Jurkat, Clone E6-1 (cell line): ENCODE results near the gene DCP1B.

ENCODE experiments used
- DNase-seq: peaks from one replicate; pipeline ENCODE4 v3.0.0-alpha.2; 2011; ENCODE audit warnings: low read depth, low spot score
- H3K4me3 ChIP-seq: 2 replicates; pipeline ENCODE4 v1.5.1; 2011; ENCODE audit warnings: mild to moderate bottlenecking, low read length, control low read depth, moderate library complexity

DCP1B gene

DNA sequence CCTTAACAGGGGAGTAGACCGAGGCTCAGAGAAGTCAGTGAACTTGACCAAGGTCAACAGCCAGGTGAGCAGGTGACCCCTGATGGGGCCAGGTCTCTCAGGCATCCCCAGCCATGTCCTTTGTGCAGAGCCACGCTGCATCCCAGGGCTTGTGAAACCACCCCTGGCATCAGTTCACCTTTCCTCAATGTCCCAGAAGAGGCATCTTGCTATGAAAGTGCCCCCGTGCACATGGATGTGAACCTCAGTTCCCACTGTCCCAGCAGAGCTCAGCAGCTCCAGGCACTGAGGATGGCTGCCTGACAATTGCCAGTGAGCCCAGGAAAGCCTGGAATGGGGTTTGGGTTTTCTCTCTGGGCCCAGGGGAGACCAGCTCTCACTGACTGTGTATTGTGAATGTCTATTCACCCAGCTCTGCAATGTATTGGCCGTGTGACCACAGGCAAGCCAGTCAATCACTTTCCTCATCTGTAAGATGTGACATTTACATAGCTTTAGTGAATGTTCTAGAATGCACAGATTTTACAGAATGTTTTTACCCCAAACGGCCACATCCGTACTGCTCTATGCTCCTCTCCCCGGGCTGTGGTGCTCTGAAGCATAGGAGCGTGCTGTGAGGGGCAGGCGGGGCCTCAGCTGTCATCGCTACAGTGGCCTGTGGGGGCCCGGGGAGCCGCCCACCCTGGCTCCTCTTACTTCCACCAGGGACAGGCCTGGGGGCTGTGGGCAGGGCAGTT lies 90.7 kb downstream of the DCP1B start:
- H3K4me3 ChIP-seq, result no peak overlapping the region
- DNase-seq, result no peak

DNA sequence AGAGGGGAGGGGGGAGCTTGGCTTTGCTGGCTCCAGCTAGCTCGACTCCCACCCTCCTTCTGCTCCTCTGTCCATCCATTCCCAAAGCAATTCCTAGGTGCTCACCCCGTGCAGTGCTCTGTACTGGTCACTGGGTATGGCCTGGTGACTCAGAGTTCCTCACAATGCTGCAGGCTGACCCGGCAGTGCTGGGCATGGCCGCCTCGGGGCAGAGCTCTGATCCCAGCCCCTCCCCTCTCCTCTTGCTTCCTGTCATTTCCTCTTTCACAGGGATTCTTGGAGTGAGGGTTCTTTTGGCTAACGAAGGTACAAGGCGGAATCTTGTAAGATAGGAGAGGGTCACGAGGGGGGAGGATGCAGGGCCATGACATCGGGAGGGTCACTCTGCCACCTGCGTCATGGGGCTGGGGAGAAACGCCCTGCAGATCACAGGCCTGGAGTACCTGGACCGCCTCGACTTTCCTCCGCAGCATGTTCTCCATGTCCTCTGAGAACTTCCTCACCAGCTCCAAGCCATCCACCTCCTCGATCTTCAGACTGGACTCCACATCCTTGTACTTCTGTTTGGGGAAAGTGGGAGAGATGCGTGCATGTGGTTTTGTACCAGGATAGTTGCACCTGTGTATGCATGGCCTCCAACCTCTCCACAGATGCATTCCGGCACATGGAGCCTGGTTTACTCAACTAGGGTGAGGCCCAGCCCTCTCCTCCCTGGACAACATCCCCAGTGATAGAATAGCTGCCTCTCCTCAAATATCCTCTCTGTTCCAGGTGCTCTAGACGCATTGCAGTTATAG lies 91.5 kb downstream of the DCP1B start:
- no peak overlapping the region for H3K4me3 ChIP-seq
- no peak for DNase-seq

DNA sequence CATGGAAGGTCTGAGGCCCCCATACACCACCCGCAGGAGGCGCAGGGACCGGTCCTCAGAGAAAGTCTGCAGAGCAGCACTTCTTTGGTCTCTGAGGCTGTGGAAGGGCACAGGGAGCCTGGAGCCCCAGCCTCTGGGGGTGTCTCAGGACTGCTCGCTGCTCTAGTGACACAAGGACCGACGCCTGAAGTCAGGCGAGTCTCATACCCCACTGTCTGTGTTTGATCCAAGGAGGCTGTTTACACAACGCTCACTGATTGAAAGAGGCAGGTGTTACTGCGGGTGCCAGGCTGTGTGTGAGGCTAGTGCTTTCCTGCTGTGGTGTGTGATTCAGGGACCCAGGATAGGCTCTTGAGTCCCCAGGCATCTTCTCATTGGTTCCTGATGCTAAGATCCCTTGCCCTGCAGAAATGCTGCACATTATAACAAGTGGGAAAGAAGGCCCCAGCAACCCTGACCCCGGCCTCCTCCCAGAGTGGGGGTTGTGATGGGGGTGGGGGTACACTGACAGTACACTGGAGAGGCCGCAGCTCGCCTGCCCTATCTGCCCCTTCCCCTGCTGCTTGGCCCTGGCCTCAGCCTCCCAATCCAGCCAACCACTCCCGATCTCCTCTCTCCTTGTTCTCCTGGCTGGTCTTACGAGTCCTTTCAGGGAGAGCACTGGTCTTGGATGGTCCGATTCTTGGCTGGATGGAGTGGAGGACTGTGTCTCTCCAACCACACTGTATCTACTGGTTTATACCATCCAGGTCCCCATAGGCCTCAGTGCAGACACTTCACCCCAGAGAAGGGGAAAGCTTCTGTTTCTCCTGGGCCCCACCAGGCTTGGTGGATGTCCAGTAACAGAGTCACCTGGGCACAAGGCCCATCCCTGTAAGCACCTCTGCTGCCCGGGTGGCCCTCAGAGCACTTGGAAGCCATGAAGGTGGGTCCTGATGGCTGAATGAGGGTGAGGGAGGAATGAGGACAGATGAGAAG lies 92.4 kb downstream of the DCP1B start:
- peak; percentile 54 for DNase-seq
- no peak overlapping the region for H3K4me3 ChIP-seq

DNA sequence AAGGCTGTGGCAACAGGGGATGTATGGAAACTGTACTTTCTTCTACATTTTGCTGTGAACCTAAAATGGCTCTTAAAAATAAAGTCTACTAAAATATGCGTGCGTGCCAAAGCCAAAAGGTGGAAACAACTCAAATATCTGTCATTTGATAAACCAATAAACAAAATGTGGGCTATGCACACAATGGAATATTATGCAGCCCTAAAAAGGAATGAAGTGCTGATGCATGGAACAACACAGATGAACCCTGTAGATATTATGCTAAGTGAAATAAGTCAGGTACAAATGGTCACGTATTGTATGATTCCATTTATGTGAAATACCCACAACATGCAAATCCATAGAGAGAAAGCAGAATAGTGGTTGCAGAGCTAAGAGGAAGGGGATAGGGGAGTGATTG lies 93.8 kb downstream of the DCP1B start:
- DNase-seq, result no peak
- H3K4me3 ChIP-seq, result no peak overlapping the region

DNA sequence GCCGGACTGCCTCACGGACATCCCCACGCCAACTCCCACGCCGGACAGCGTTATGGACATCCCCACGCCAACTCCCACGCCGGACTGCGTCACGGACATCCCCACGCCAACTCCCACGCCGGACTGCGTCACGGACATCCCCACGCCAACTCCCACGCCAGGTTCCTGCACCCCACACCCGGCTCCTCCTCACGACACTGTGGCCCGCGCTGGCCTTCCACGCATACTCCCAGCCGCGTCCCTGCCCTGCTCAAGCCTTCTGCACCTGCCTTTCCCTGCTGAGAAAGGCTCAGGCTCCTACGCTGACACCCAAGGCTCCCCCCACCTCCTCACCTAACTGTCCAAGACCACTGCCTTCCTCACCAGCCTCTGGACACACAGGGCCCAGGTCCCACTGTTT lies 95.5 kb downstream of the DCP1B start:
- H3K4me3 ChIP-seq, result no peak overlapping the region
- DNase-seq, result no peak

DNA sequence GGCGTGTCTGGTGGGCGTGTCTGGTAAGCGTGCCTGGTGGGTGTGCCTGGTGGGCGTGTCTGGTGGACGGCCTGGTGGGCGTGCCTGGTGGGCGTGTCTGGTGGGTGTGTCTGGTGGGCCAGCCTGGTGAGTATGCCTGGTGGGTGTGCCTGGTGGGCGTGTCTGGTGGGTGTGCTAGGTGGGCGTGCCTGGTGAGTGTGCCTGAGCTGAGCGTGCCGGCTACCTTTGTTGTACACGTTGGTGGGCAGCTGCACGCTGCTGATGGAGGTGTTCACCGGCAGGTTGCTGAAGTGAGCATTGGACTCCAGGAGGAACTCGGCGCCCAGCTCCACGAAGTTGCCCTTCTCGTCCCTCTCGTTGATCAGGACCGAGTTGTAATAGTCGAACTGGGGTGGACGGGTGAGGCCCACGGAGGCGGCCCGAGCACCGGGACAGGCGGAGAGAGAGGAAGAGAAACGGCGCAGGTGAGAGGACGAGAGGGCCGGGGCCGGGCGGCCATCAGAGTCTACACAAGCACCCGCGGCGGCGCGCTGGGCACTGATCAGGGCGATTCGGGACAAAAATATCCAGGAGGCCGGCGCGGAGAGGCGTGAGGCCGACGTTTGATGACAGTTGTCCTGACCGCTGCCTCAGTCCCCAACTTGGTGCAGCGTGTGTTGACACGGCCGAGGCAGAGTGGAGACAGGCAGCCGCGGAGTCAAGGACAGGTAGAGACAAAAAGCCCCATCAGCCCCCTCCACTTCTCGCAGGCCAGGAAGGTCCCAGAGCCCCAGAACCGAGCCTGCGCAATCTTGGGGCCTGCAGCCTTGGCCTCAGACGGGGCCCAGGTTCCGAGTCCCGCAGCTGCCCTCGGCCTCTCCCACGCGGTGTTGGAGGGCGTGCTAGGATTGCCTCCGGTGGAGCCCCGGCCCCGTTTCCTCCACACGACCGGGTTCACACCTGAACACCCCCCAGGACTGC lies 96.3 kb downstream of the DCP1B start:
- DNase-seq, result no peak
- no peak overlapping the region for H3K4me3 ChIP-seq

DNA sequence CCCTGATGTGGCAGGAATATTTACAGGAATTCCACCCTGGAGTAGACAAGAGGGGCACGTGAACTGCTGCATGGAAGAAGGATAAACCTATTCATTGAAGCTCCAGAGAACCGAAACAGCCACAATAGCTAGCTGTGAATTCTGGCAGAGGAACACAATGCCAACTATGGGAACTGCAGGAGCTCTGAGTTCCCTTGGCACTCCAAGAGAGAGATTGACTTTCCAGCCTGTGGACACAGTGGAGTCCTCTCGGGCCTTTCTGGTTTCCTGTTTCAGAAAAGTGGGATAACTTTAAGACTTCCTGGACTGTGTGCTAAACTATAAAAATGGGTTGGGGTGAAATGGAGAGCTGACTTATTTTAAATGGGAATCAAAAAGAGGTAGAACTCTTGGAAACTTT lies 97.7 kb downstream of the DCP1B start:
- no peak overlapping the region for H3K4me3 ChIP-seq
- DNase-seq, result no peak

DNA sequence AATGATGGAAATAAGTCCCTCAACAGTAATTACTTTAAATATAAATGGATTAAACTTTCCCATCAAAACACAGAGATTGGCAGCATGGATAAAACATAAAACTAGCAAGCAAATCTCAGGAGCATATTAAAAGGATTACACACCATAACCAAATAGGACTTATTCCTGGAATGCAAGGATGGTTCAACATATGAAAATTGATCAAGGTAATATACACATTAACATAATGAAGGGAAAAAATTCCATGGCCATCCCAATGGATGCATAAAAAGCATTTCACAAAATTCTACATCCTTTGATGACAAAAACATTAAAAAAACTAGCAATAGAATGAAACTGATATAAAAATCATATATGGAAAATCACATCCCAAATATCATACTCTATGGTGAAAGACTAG lies 99.4 kb downstream of the DCP1B start:
- no peak overlapping the region for H3K4me3 ChIP-seq
- no peak for DNase-seq

DNA sequence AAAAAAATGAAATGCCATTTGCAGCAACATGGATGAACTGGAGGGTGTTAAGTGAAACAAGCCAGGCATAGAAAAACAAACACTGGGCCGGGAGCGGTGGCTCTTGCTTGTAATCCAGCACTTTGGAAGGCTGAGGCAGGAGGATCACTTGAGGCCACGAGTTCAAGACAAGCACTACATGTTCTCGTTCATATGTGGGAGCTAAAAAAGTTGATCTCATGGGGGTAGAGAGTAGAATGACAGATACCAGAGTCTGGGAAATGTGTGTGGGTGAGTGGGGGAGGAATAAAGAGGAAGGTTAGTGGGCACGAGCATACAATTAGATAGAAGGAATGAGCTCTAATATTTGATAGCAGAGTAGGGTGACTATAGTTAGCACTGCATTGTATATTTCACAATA lies 107.3 kb downstream of the DCP1B start:
- H3K4me3 ChIP-seq, result no peak overlapping the region

More for the DNA sequence above, 107.3 kb downstream of the DCP1B start:
- DNase-seq, result no peak
